ACHN (cell line): ENCODE data around the gene TMC4.
"Not testable (repeated sequence)": the region's sequence is repeated elsewhere in the genome, so short reads cannot be mapped to it uniquely, and the experiment has no call there.

Experiments
- DNase-seq: peaks from one replicate; pipeline ENCODE4 v3.0.0-alpha.2; 2015
- in situ Hi-C: cut with HindIII; loops from 2 replicates; pipeline ENCODE4 v1.10.0; 2017; ENCODE audit warnings: low sequenced_read_pairs, low pct_ligation_motif_present, low pct_unique_long_range_greater_than_20kb

The TMC4 gene

GRCh38 chr19:54172471-54173358 lies at the start of gene TMC4:
TMC4 (minus strand) TSS chr19:54173160; CDS start chr19:54173117, 43 bp downstream.
- DNase-seq = no peak
- in situ Hi-C loops = no loop called here

- in situ Hi-C loops, DNase-seq: not testable (repeated sequence)
Measured at GRCh38 chr19:54221947-54222346, 49.0 kb upstream of the TMC4 start.

- in situ Hi-C loops, DNase-seq: not testable (repeated sequence)
Measured at GRCh38 chr19:54219702-54220101, 46.7 kb upstream of the TMC4 start.

GRCh38 chr19:54218960-54219661 lies 46.2 kb upstream of the TMC4 start:
- DNase-seq = no peak
- in situ Hi-C loops = no loop called here

- no peak for DNase-seq
- in situ Hi-C loops = no loop called here
Measured at GRCh38 chr19:54218259-54218658, 45.3 kb upstream of the TMC4 start.

- in situ Hi-C loops, DNase-seq: not testable (repeated sequence)
Measured at GRCh38 chr19:54217517-54218247, 44.7 kb upstream of the TMC4 start.

- no peak for DNase-seq
- in situ Hi-C loops = no loop called here
Measured at GRCh38 chr19:54216869-54217268, 43.9 kb upstream of the TMC4 start.

- in situ Hi-C loops, DNase-seq: not testable (repeated sequence)
Measured at GRCh38 chr19:54214734-54215133, 41.8 kb upstream of the TMC4 start.

GRCh38 chr19:54214217-54214616 lies 41.3 kb upstream of the TMC4 start:
- in situ Hi-C loops, DNase-seq: not testable (repeated sequence)

- DNase-seq = no peak
- in situ Hi-C loops = no loop called here
Measured at GRCh38 chr19:54211235-54211634, 38.3 kb upstream of the TMC4 start.

- peak; percentile 97 for DNase-seq
Measured at GRCh38 chr19:54209811-54210494, 37.0 kb upstream of the TMC4 start.

GRCh38 chr19:54209058-54209810 lies 36.3 kb upstream of the TMC4 start:
- peak; percentile 28 for DNase-seq
- in situ Hi-C loops = no loop called here

More at GRCh38 chr19:54209811-54210494, 37.0 kb upstream of the TMC4 start:
- in situ Hi-C loops = no loop called here

GRCh38 chr19:54208784-54209057 lies 35.8 kb upstream of the TMC4 start:
- DNase-seq = no peak
- in situ Hi-C loops = no loop called here

GRCh38 chr19:54207983-54208783 lies 35.2 kb upstream of the TMC4 start:
- no peak for DNase-seq
- in situ Hi-C loops = no loop called here

GRCh38 chr19:54207676-54207982 lies 34.7 kb upstream of the TMC4 start:
- in situ Hi-C loops = no loop called here
- DNase-seq = no peak

- DNase-seq, in situ Hi-C loops: not testable (repeated sequence)
Measured at GRCh38 chr19:54207193-54207592, 34.2 kb upstream of the TMC4 start.

- no peak for DNase-seq
- in situ Hi-C loops = no loop called here
Measured at GRCh38 chr19:54206831-54207177, 33.8 kb upstream of the TMC4 start.
